ENCODE results near the gene SLC12A7.

SLC12A7 gene

DNA sequence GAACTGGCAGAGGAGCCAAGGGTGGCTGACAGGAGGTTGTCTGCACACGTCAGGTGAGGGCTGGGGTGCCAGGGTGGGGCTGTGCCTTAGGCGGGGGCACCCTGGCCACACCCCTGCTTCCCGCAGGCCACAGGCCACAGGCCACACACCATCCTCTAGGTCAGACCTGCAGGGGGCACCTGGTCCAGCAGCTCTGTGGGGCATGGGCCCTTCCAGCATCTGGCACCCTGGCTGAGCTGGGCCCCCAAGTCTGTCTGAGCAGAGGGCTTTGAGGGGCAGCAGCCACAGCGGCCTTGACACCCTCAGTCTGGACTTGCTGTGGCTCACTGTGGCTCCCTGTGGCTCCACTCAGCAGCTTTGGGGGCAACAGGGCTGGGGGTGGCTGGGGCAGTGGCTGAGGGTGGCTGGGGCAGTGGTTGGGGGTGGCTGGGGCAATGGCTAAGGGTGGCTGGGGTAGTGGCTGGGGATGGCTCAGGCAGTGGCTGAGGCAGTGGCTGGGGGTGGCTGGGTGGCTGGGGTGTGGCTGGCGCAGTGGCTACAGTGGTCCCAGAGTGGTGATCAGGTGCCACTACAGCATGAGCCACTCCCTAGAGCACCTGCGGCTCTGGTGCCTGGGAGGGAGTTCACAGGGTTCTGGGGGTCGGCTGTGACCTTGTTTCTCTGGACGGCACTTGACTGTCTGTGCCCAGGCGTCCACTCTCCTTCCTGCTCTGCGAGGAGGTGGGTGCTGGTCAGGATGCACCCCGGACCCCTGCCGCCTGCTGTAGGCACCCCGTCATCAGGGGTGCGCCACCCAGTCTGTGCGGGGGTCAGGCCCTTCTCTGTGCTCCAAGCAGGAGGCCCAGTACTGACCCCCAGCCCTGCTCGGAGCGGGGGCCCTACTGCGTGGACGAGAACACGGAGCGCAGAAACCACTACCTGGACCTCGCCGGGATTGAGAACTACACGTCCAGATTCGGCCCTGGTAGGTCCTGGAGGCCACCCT is 76.2 kb downstream of the SLC12A7 start:
- H3K9me3 Mint-ChIP-seq (ENCODE audit: low read depth): no peaks in the 10 kb centered on the region
- H3K4me1 Mint-ChIP-seq (ENCODE audit: low read depth): no peaks in the 10 kb centered on the region
- no peak overlapping the region for H3K27ac Mint-ChIP-seq
- H3K36me3 Mint-ChIP-seq: no peaks in the 10 kb centered on the region
- no peak overlapping the region for H3K4me3 Mint-ChIP-seq
- no peaks in the 10 kb centered on the region for H3K27me3 Mint-ChIP-seq

DNA sequence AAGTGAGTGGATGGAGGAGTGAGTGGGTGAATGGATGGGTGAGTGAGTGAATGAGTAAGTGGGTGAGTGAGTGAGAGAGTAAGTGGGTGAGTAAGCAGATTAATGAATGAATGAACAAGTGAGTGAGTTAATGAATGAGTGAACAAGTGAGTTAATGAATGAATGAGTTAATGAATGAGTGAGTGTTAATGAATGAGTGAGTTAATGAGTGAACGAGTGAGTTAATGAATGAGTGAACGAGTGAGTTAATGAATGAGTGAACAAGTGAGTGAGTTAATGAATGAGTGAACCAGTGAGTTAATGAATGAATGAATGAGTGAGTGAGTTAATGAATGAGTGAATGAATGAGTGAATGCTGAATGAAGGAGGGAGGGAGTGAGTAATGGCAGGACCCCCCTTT is 76.9 kb downstream of the SLC12A7 start:
- no peaks in the 10 kb centered on the region for H3K36me3 Mint-ChIP-seq
- H3K4me1 Mint-ChIP-seq (ENCODE audit: low read depth): no peaks in the 10 kb centered on the region
- no peaks in the 10 kb centered on the region for H3K27me3 Mint-ChIP-seq
- H3K27ac Mint-ChIP-seq: no peak overlapping the region
- H3K4me3 Mint-ChIP-seq: no peak overlapping the region
- H3K9me3 Mint-ChIP-seq (ENCODE audit: low read depth): no peaks in the 10 kb centered on the region

DNA sequence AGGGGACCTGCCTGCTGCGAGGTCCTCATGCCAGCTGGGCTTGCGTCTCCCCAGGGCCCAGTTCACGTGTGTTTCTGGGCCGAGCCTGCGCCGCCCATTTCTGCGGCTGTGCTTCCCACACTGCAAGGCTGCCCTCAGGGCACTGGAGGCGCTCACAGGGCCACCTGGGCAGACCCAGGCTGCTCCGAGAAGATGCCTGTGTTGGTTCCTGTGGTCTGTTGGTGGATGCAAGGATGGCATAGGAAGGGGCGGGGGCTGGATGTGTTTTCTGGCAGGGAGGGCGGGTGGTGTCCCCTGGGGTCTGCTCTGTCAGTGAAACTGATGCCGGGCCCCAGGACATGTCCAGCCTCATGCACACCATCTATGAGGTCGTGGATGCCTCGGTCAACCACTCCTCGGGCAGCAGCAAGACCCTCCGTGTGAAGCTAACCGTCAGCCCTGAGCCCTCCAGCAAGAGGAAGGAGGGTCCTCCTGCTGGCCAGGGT is 77.4 kb downstream of the SLC12A7 start:
- no peak overlapping the region for H3K27ac Mint-ChIP-seq
- H3K4me3 Mint-ChIP-seq: no peak overlapping the region
- H3K9me3 Mint-ChIP-seq (ENCODE audit: low read depth): no peaks in the 10 kb centered on the region
- H3K4me1 Mint-ChIP-seq (ENCODE audit: low read depth): no peaks in the 10 kb centered on the region
- no peaks in the 10 kb centered on the region for H3K27me3 Mint-ChIP-seq
- no peaks in the 10 kb centered on the region for H3K36me3 Mint-ChIP-seq

DNA sequence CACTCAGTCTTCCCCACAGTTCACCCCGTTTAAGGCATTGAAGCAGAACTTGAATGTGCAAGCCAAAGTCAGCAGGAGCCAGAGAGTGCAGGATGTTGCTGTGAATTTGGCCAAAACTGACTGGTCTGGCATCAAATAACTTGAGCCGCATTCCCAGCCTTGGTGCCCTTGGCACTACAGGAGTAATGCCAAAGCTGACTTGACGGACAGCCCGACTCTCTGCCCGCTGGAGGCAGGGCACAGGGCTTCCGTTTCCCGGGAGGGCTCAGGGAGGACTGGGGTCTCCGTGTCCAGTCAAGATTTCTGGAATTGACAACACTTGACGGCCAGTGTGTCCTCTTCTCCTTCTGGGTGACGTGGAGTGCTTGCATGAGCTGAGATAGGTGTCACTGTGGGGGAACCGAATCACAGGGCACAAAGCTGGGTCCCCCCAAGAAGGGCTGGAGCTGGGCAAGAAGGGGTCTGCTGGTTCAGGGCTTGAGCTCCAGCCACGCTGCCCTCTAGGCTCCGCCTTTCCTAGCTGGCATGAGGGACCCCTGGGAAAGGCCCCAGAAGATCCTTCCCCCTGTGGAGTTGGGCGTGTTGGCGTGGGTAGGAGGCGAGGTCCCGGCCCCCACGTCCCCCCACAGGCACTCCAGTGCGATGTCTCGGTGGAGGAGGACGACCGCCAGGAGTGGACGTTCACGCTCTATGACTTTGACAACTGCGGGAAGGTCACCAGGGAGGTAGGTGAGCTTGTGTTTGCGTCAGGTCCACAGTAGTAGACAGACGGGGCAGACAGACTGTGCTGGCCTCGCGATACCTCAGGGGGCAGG is 78.0 kb downstream of the SLC12A7 start:
- no peaks in the 10 kb centered on the region for H3K9me3 Mint-ChIP-seq (ENCODE audit: low read depth)
- no peak overlapping the region for H3K27ac Mint-ChIP-seq
- no peaks in the 10 kb centered on the region for H3K36me3 Mint-ChIP-seq
- H3K4me3 Mint-ChIP-seq: no peak overlapping the region
- no peaks in the 10 kb centered on the region for H3K27me3 Mint-ChIP-seq
- no peaks in the 10 kb centered on the region for H3K4me1 Mint-ChIP-seq (ENCODE audit: low read depth)

DNA sequence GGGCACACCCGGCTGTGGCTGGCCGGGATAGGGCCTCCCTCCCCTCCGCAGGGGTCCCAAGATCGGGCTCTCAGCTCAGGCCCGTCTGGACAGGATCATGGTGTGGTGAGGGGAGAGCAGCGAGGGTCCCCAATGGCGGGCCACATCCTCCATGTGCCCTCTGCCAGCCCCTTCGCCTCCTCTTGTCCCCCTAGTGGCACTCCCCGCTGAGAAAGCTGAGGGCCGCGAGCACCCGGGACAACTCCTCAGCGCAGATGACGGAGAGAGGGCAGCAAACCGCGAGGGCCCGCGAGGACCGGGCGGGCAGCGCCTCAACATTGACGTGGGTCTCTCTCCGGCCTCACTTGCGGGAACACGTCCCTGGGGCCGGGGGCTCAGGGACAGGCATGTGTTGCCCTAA is 78.7 kb downstream of the SLC12A7 start:
- H3K9me3 Mint-ChIP-seq (ENCODE audit: low read depth): no peaks in the 10 kb centered on the region
- no peaks in the 10 kb centered on the region for H3K4me1 Mint-ChIP-seq (ENCODE audit: low read depth)
- no peaks in the 10 kb centered on the region for H3K36me3 Mint-ChIP-seq

DNA sequence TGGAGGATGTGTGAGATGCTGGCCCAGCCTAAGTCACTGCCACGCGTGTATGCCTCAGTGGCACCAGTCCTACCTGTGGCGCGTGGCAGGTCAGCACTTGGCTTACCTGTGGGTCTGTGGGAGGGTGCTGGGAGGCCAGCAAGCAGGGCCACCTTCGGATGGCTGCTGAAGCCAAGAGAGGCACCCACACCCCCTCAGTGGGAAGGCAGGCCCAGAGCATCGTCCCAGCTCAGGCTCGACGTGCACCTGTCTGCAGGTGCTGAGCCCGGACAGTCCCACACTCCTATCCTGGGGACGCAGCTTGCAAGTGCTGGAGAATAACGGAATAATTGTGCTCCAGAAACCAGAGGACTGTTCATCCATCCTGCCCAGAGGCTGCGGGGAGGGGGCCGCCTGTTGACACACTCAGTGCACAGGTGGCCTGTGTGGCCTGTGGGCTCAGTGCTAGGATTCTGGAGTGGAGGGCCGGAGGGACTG is 79.3 kb downstream of the SLC12A7 start:
- Mint-ChIP-seq H3K4me1 (ENCODE audit: low read depth) (no peaks in the 10 kb centered on the region), H3K4me3 (no peak overlapping the region), H3K36me3 (no peaks in the 10 kb centered on the region), H3K27ac (no peak overlapping the region), H3K9me3 (ENCODE audit: low read depth) (no peaks in the 10 kb centered on the region), H3K27me3 (no peaks in the 10 kb centered on the region)

More for the DNA sequence above, 78.7 kb downstream of the SLC12A7 start:
- Mint-ChIP-seq H3K27ac (no peak overlapping the region), H3K27me3 (no peaks in the 10 kb centered on the region), H3K4me3 (no peak overlapping the region)

DNA sequence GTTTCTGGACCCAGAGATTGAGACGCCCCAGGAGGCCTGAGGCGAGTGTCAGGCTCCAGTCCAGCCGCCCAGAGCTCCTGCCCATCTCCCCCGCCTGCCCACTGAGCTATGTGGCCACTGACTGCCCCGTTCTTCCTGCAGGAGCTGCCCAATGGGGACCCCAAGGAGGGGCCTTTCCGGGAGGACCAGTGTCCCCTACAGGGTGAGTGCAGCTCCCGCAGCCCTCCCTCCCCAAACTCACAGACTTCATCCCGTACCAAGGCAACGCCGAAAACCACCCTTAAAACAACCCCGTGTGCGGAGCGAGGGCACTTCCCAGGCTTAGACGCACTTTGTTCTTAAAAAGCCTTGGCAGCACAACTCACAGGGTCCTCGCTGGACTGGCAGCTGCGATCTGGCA is 79.9 kb downstream of the SLC12A7 start:
- H3K27ac Mint-ChIP-seq: no peak overlapping the region
- no peaks in the 10 kb centered on the region for H3K36me3 Mint-ChIP-seq
- no peaks in the 10 kb centered on the region for H3K9me3 Mint-ChIP-seq (ENCODE audit: low read depth)
- H3K27me3 Mint-ChIP-seq: no peaks in the 10 kb centered on the region
- no peak overlapping the region for H3K4me3 Mint-ChIP-seq
- H3K4me1 Mint-ChIP-seq (ENCODE audit: low read depth): no peaks in the 10 kb centered on the region

DNA sequence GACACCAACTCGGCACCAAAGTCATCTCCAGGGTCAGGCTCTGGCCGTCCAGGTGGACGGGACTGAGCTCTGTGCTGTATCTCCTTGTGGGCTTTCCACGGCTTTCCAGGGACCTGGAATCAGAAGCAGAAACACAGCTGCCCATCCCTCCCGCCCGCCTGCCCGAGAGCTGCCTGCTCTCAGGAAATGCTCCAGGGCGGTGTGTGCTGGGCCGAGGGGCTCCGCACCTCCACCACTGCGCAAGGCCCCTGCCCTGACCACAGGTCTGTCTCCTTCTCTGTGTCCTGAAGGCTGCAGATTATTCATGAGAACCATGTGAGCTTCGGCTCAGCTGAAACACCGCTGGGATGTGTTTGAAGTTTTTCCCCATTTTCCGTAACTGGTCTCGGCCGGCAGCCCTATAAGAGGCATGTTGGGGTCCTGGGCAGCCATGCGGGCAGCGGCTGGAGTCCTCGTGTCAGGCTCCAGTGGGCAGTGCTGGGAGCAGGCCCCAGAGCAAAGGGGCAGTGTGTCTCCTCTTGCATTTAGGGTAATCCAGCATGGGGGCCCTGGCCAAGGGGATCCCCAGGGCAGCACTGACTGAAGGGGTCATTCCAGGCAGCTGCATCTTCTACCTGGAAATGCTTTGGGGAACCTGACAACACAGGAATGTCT is 80.4 kb downstream of the SLC12A7 start:
- Mint-ChIP-seq H3K27me3 (no peaks in the 10 kb centered on the region), H3K9me3 (ENCODE audit: low read depth) (no peaks in the 10 kb centered on the region), H3K4me1 (ENCODE audit: low read depth) (no peaks in the 10 kb centered on the region), H3K36me3 (no peaks in the 10 kb centered on the region), H3K4me3 (no peak overlapping the region), H3K27ac (no peak overlapping the region)

DNA sequence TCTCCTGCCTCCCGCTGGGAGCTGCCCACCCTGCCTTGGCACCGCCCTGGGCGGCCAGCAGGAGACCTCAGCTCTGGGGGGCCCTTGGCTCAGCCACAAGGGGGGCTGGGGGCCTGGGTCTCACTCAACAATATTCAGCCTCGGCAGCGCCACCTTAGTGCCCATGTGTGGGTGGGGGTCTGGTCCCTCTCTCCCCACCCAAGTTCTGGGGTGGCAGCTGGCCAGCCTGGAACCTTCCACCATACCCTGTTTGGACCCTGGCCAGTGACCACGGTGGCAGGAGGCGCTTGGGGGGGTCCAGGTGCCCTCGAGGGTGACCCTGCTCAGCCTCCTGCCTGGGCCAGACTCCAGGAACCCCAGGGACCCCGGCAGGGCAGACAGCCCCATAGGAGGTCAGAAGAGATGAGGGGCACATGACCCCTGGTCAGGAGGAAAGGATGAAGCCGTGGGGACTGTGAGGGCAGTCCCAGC is 81.0 kb downstream of the SLC12A7 start:
- H3K27me3 Mint-ChIP-seq: no peaks in the 10 kb centered on the region
- no peaks in the 10 kb centered on the region for H3K4me1 Mint-ChIP-seq (ENCODE audit: low read depth)
- H3K4me3 Mint-ChIP-seq: no peak overlapping the region
- no peak overlapping the region for H3K27ac Mint-ChIP-seq
- H3K9me3 Mint-ChIP-seq (ENCODE audit: low read depth): no peaks in the 10 kb centered on the region
- H3K36me3 Mint-ChIP-seq: no peaks in the 10 kb centered on the region

DNA sequence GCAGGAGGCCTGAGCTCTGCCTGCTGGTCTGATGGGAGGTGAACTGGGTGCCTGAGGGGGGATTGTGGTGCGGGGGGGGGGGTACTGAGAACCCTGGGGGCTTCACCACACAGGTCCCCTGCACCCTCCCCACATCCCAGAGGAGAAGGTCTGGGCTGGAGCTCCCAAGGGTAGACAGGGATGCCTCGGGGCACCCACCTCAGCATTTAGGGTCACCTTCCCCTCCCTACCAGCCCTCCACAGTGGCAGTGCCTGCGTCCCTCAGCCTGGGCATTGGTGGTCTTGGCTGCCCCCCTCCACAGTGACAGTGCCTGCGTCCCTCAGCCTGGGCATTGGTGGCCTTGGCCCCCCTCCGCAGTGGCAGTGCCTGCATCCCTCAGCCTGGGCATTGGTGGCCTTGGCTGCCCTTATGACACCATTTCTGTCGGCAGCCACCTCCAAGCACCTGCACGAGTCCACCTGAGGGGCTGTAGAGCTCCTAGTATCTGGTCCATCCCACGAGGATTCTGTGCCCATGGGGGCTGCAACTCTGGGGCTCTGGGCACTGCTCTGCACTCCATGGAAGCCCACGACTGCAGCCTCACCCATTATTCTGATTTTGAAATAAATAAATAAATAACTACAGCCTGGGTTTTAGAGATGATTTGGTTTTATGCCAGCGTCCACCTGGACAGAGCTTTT is 81.8 kb downstream of the SLC12A7 start:
- Mint-ChIP-seq H3K27ac (no peak overlapping the region), H3K36me3 (no peaks in the 10 kb centered on the region), H3K4me3 (no peak overlapping the region), H3K4me1 (ENCODE audit: low read depth) (no peaks in the 10 kb centered on the region), H3K9me3 (ENCODE audit: low read depth) (no peaks in the 10 kb centered on the region), H3K27me3 (no peaks in the 10 kb centered on the region)

DNA sequence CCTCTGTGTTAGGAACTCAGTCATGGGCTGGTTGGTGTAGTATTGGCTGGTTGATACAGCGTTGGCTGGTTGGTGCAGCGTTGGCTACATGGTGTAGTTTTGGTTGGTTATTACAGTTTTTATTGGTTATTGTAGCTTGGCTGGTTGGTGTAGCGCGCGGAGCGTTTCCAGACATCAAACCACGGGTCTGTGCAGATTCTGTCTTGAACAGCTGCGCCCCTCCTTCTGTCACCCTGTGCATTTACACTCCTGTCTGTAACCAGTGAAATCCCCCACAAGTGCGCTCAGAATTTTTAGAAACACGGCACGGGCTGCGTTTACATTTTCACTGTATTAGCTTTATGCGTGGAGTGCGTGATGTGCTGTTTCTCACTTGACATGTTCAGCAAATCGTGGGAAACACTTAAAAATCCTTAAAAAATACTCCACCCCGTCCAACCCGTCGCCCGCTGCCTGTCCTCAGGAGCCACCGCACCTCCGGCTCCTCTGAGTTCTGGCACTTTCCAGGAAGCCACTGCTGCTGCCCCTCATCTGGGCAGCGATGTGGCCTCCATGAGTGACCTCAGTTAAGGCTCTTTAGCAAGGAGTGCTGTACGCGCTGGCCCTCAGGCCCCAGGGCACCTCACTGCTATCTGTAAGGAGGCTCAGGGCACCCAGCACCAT is 82.5 kb downstream of the SLC12A7 start:
- no peak overlapping the region for H3K27ac Mint-ChIP-seq
- H3K36me3 Mint-ChIP-seq: no peaks in the 10 kb centered on the region
- H3K9me3 Mint-ChIP-seq (ENCODE audit: low read depth): no peaks in the 10 kb centered on the region
- H3K4me3 Mint-ChIP-seq: no peak overlapping the region
- H3K27me3 Mint-ChIP-seq: no peaks in the 10 kb centered on the region
- no peaks in the 10 kb centered on the region for H3K4me1 Mint-ChIP-seq (ENCODE audit: low read depth)

DNA sequence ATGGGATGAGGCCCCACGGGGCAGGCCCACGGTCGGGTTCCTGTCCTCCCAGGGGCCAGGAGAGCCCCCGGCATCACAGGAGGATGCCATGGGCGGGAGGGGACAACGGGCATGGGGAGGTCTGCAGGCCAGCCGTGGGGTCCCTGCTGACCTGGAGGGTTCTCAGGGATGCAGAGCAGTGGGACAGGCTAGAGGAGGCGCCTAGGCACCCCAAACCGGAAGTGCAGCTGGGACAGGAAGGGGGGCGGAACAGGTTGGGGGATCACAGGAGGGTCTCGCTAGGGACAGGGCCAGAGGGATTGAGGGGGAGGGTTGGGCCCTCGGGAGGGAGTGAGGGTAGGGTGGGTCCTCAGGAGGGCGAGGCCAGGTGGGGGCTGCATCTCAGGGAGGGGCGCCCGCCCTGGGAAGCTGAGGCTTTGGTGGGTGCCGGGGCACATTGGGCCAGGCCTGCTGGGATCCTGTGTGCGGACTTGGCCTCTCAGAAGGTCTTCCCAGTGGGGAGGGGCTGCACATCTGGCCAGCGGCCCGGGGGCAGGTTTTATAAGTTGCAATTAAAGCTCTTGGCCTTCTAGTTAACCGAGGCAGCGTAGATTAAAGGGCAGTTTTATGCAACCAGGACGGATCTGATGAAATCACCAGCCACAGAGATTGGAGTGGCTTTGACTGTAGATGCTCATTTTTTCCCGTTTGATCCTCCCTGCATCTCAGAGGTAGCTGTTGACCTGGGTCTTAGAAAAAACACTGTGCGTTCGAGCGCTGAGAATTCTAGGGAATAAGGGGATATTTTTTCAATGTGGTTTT is 83.2 kb downstream of the SLC12A7 start:
- Mint-ChIP-seq H3K4me1 (ENCODE audit: low read depth) (no peaks in the 10 kb centered on the region), H3K27me3 (no peaks in the 10 kb centered on the region), H3K9me3 (ENCODE audit: low read depth) (no peaks in the 10 kb centered on the region), H3K27ac (no peak overlapping the region), H3K4me3 (no peak overlapping the region), H3K36me3 (no peaks in the 10 kb centered on the region)

Measured in activated naive CD8-positive, alpha-beta T cell (primary cell).